Stomach (tissue), 4 donors: ENCODE data around the gene KIAA0408.

ENCODE experiments used
- POLR2A ChIP-seq, 4 donors: fragments of 450-650 bp; IDR thresholded peaks; one replicate each; pipeline ENCODE4 v1.6.1; 2016; ENCODE audit warnings: antibody characterized with exemption in 4 of 4, control low read depth in 2 of 4, mild to moderate bottlenecking in 1 of 4, moderate library complexity in 1 of 4
- TF ChIP-seq, protein P1 (sequence below), 7 experiments: fragments of 450-650 bp in 4 of 7; fragments of 200-600 bp in 3 of 7; sonication (generic) in 3 of 7; IDR thresholded peaks; one replicate each; pipeline ENCODE4 v1.5.1; 2016 to 2019; ENCODE audit warnings: antibody characterized with exemption in 7 of 7, control low read depth in 2 of 7, mild to moderate bottlenecking in 1 of 7

DNA sequence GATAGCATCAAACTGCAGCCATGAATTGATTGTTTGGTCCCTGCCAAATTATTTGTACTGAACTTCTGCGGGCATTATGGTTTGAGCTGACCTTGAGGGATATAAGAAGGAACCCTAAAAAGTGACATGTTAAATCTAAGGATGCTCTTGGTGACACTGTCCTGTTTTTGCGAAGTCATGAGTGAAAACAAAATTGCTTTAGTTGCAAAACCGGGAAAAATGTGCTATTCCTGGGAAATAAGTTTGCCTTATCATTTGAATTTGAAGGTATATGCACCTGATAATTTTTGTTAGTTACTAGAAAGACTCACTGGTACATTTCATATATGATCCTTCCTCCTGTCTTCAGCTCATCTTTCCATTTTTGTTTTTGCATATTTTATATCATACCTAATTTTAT is 7.8 kb downstream of the KIAA0408 start:
- no peak for TF ChIP-seq POLR2A (IDR thresholded peaks at IDR 0.05)
- TF ChIP-seq, protein P1, sequence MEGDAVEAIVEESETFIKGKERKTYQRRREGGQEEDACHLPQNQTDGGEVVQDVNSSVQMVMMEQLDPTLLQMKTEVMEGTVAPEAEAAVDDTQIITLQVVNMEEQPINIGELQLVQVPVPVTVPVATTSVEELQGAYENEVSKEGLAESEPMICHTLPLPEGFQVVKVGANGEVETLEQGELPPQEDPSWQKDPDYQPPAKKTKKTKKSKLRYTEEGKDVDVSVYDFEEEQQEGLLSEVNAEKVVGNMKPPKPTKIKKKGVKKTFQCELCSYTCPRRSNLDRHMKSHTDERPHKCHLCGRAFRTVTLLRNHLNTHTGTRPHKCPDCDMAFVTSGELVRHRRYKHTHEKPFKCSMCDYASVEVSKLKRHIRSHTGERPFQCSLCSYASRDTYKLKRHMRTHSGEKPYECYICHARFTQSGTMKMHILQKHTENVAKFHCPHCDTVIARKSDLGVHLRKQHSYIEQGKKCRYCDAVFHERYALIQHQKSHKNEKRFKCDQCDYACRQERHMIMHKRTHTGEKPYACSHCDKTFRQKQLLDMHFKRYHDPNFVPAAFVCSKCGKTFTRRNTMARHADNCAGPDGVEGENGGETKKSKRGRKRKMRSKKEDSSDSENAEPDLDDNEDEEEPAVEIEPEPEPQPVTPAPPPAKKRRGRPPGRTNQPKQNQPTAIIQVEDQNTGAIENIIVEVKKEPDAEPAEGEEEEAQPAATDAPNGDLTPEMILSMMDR (IDR thresholded peaks at IDR 0.05), result no peak
